Thoracic aorta (tissue), 2 donors: Measurements from ENCODE around the gene RUVBL1. TPM values are rescaled to one million over a fixed set of nuclear protein-coding genes. Genes with fewer than 3 reads are reported as not detected.

Source experiments
- ATAC-seq: fragments of 150-250 bp; one replicate; pipeline ENCODE4 v1.8.0; 2017; ENCODE audit warnings: low read depth; ENCODE audit not compliant: insufficient number of reproducible peaks, low FRiP score
- DNase-seq: peaks from one replicate; pipeline ENCODE4 v3.0.0-alpha.2; 2020; ENCODE audit warnings: low spot score
- H3K27ac ChIP-seq, 2 donors: fragments of 200-600 bp; sonication (generic); 1 replicate in 1 of 2; 2 replicates in 1 of 2; pipeline ENCODE4 v1.5.1; 2016; ENCODE audit warnings: mild to moderate bottlenecking in 2 of 2, moderate library complexity in 2 of 2
- H3K27me3 ChIP-seq: fragments of 200-600 bp; sonication (generic); replicated peaks from 2 replicates; pipeline ENCODE4 v1.6.0; 2016; ENCODE audit warnings: mild to moderate bottlenecking; ENCODE audit not compliant: insufficient read depth
- H3K36me3 ChIP-seq: fragments of 200-600 bp; sonication (generic); one replicate; pipeline ENCODE4 v1.5.1; 2016
- H3K4me1 ChIP-seq, 2 donors: fragments of 200-600 bp; sonication (generic); 1 replicate in 1 of 2; 2 replicates in 1 of 2; pipeline versions ENCODE4 v1.5.1 to v1.6.0; 2016; ENCODE audit warnings: low read depth in 2 of 2, mild to moderate bottlenecking in 1 of 2; ENCODE audit not compliant: control insufficient read depth in 1 of 2
- H3K4me3 ChIP-seq: fragments of 200-600 bp; sonication (generic); 2 replicates; pipeline ENCODE4 v1.5.1; 2016; ENCODE audit warnings: mild to moderate bottlenecking
- H3K9me3 ChIP-seq: fragments of 200-600 bp; sonication (generic); 2 replicates; pipeline ENCODE4 v1.5.1; 2016
- CTCF ChIP-seq: fragments of 200-600 bp; sonication (generic); IDR thresholded peaks from one replicate; pipeline ENCODE4 v1.5.1; 2019; ENCODE audit warnings: antibody characterized with exemption
- total RNA-seq, 2 donors: library from RNA; depleted of rRNA; stranded (reverse); fragments of >200 nt; gene quantifications; one replicate each; pipeline versions ENCODE4 v1.1.0 to v1.2.3, GENCODE V29; 2016

RUVBL1 gene
- total RNA-seq, 2 donors from 2014 or later = 14.1 to 18.6 TPM

DNA sequence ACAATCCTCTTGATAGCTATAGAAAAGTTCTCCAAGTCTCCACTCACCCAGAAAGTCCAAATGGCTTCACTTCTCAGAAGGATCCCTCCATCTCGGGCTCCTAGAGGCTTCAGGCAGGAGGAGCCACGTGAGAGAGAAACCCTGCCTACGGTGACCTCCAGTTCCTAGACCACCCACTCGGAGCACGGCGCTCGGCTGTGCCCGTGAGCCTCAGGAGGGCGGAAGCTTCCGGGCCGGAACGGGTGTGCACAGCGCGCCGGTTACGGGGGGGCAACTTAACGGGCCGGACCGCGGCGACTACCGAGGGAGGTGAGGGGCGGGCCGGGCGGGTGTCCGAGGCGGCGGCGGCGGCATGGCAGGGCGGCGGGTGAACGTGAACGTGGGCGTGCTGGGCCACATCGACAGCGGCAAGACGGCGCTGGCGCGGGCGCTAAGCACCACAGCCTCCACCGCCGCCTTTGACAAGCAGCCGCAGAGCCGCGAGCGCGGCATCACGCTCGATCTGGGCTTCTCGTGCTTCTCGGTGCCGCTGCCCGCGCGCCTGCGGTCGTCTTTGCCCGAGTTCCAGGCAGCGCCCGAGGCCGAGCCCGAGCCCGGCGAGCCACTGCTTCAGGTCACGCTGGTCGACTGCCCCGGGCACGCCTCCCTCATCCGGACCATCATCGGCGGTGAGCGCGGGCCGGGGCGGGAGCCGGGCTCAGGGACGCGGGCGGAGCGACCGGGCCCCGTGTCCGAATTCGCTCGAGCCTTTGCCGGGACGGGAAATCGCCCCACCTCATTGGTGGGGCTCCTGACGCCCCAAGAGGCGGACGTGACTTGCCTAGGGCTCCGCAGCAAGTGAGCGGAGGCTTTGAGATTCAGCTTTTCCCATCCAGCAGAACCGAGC is 29.8 kb upstream of the RUVBL1 start, which contains the start of gene EEFSEC:
TSS of gene EEFSEC (plus strand) at position 326 of the 886 bp plus-strand sequence. CDS start at position 353, 27 bp downstream.
- Histone ChIP-seq H3K4me1 (peaks cover 8 to 13% of the 10 kb centered on the region in 2 donors), H3K4me3 (peak within 1 kb of the TSS; percentile 93), H3K36me3 (no peaks in the 10 kb centered on the region), H3K27ac (peak within 1 kb of the TSS; percentile 77 to 78), H3K9me3 (no peaks in the 10 kb centered on the region), H3K27me3 (no peaks in the 10 kb centered on the region)
- ATAC-seq (peak; percentile 94), DNase-seq (peak; percentile 39)
- TF ChIP-seq CTCF = no peak

DNA sequence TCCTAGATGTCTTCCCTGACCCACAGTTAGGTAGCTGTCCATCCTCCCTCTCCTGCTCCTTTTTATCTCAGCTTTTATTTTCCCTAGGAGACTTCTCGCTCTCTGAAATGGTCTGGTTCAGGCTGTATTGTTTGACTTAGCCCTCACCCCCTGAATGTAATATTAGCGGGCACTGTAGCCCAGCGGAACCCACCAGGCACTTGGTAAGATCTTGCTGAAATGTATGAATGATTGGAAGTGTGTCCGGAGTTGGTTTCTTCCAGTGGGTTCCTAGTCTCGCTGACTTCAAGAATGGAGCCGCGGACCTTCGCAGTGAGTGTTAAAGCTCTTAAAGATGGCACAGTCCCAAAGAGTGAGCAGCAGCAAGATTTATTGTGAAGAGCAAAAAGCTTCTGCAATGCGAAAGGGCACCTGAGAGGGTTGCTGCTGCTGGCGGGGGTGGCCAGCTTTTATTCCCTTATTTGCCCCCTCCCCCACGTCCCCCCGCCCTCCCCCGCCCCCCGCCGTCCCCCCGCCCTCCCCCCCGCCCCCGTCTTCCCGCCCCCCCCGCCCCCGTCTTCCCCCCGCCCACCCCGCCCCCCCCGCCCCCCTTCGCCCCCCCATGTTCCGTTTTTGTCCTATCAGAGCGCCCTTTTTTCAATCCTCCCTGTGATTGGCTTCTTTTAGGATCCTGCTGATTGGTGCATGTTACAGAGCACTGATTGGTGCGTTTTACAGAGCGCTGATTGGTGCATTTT is 29.0 kb upstream of the RUVBL1 start:
- ATAC-seq = peak; percentile 69

GRCh38 chr3:128151758-128152274 is 28.2 kb upstream of the RUVBL1 start:
- no peak for TF ChIP-seq CTCF
- H3K36me3 ChIP-seq = no peaks in the 10 kb centered on the region
- H3K4me1 ChIP-seq = peaks cover 8 to 13% of the 10 kb centered on the region in 2 donors
- H3K27ac ChIP-seq = no peak overlapping the region
- H3K9me3 ChIP-seq = no peaks in the 10 kb centered on the region
- ATAC-seq = no peak
- no peaks in the 10 kb centered on the region for H3K27me3 ChIP-seq
- no peak overlapping the region for H3K4me3 ChIP-seq
- DNase-seq = no peak

More for the DNA sequence above, 29.0 kb upstream of the RUVBL1 start:
- Histone ChIP-seq H3K27ac (peak overlapping the region; percentile 73 to 77), H3K4me1 (peaks cover 8 to 13% of the 10 kb centered on the region in 2 donors), H3K27me3 (no peaks in the 10 kb centered on the region), H3K36me3 (no peaks in the 10 kb centered on the region), H3K4me3 (peak overlapping the region; percentile 93), H3K9me3 (no peaks in the 10 kb centered on the region)
- TF ChIP-seq CTCF = no peak
- no peak for DNase-seq

GRCh38 chr3:128149650-128150049 is 26.0 kb upstream of the RUVBL1 start:
- DNase-seq (no peak), ATAC-seq (no peak)
- Histone ChIP-seq H3K36me3 (no peaks in the 10 kb centered on the region), H3K9me3 (no peaks in the 10 kb centered on the region), H3K27ac (no peak overlapping the region), H3K27me3 (no peaks in the 10 kb centered on the region), H3K4me3 (no peak overlapping the region), H3K4me1 (peaks cover 6 to 8% of the 10 kb centered on the region in 2 donors)
- TF ChIP-seq CTCF = no peak

DNA sequence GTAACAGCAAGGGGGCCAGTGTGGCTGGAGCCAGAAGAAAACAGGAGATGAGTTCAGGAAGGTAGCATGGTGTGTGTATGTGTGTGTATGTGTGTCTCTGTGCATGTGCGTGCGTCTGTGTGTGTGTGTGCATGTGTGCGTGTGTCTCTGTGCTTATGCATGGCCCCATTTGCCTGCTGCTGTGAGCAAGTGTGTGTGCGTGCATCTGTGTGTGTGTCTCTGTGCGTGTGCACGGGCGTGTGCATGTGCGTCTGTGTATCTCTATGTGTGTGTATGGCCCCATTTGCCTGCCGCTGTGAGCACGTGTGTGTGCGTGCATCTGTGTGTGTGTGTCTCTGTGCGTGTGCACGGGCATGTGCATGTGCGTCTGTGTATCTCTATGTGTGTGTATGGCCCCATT is 22.6 kb upstream of the RUVBL1 start:
- no peaks in the 10 kb centered on the region for H3K4me1 ChIP-seq
- no peaks in the 10 kb centered on the region for H3K27me3 ChIP-seq
- ATAC-seq (no peak), DNase-seq (no peak)
- TF ChIP-seq CTCF = no peak
- H3K36me3 ChIP-seq = no peaks in the 10 kb centered on the region
- no peaks in the 10 kb centered on the region for H3K9me3 ChIP-seq
- H3K4me3 ChIP-seq = no peak overlapping the region
- H3K27ac ChIP-seq = no peak overlapping the region
